Gastrocnemius medialis (tissue), 4 donors: ENCODE measurements around the gene ELAVL1. TPM values are rescaled to one million over a fixed set of nuclear protein-coding genes. Genes with fewer than 3 reads are reported as not detected.
"Not testable (repeated sequence)": the region's sequence is repeated elsewhere in the genome, so short reads cannot be mapped to it uniquely, and the experiment has no call there.

ENCODE experiments used
- ATAC-seq, 2 donors: fragments of 150-250 bp; one replicate each; pipeline ENCODE4 v1.9.1; 2016
- DNase-seq, 2 donors: peaks; one replicate each; pipeline ENCODE4 v3.0.0-alpha.2; 2019
- H3K27ac ChIP-seq, 4 donors: fragments of 200-600 bp; sonication (generic); 1 replicate in 1 of 4; 2 replicates in 3 of 4; pipeline ENCODE4 v1.5.1; 2016 to 2018; ENCODE audit warnings: mild to moderate bottlenecking in 2 of 4, moderate library complexity in 1 of 4
- H3K27me3 ChIP-seq, 3 donors: fragments of 200-600 bp; sonication (generic) in 2 of 3; 1 replicate in 1 of 3; 2 replicates in 2 of 3; pipeline versions ENCODE4 v1.5.1 to v1.6.0; 2016 to 2019; ENCODE audit warnings: mild to moderate bottlenecking in 1 of 3, moderate library complexity in 1 of 3
- H3K36me3 ChIP-seq, 2 donors: fragments of 200-600 bp; sonication (generic) in 1 of 2; one replicate each; pipeline ENCODE4 v1.5.1; 2017 to 2018
- H3K4me1 ChIP-seq, 2 donors: fragments of 200-600 bp; sonication (generic) in 1 of 2; one replicate each; pipeline ENCODE4 v1.5.1; 2016 to 2017; ENCODE audit warnings: mild to moderate bottlenecking in 2 of 2
- H3K4me3 ChIP-seq, 4 donors: fragments of 200-600 bp; sonication (generic) in 3 of 4; 1 replicate in 1 of 4; 2 replicates in 3 of 4; pipeline ENCODE4 v1.5.1; 2016 to 2019; ENCODE audit warnings: mild to moderate bottlenecking in 2 of 4
- H3K9me3 ChIP-seq, 3 donors: fragments of 200-600 bp; sonication (generic) in 2 of 3; 1 replicate in 1 of 3; 2 replicates in 2 of 3; pipeline ENCODE4 v1.5.1; 2016 to 2019
- CTCF ChIP-seq, 5 experiments: fragments of 450-650 bp in 3 of 5; fragments of 200-600 bp in 2 of 5; sonication (generic) in 2 of 5; IDR thresholded peaks in 4 of 5; conservative IDR thresholded peaks in 1 of 5; 1 replicate in 4 of 5; 2 replicates in 1 of 5; pipeline ENCODE4 v1.5.1; 2016 to 2019; ENCODE audit warnings: antibody characterized with exemption in 5 of 5, mild to moderate bottlenecking in 3 of 5, moderate library complexity in 3 of 5
- POLR2A ChIP-seq, 2 donors: fragments of 450-650 bp; IDR thresholded peaks; one replicate each; pipeline ENCODE4 v1.6.1; 2017; ENCODE audit warnings: antibody characterized with exemption in 2 of 2, mild to moderate bottlenecking in 2 of 2, moderate library complexity in 2 of 2
- in situ Hi-C, 4 donors: fragments of 200-750 bp; cut with MboI; loops; one replicate each; pipeline versions ENCODE4 v1.15.0 to v1.8.0; 2017; ENCODE audit warnings: low sequenced_read_pairs in 4 of 4
- intact Hi-C: fragments of 100-400 bp; cut with DNase I; formaldehyde crosslinking; loops from one replicate; pipeline ENCODE4 v1.15.1; 2023; ENCODE audit warnings: low total_unique reads
- total RNA-seq, 4 donors: library from RNA; depleted of rRNA; stranded (reverse); fragments of >200 nt; gene quantifications; one replicate each; pipeline versions ENCODE4 v1.1.0 to v1.2.3, GENCODE V29; 2016

ELAVL1 gene
- total RNA-seq, 4 donors from 2014 or later, result 18.2 to 40.5 (median 28.9) TPM

- H3K9me3 ChIP-seq, result no peaks in the 10 kb centered on the region
- no peak overlapping the region for H3K4me3 ChIP-seq
- no peaks in the 10 kb centered on the region for H3K36me3 ChIP-seq
- H3K27ac ChIP-seq, result no peak overlapping the region
- DNase-seq (no peak), ATAC-seq (no peak)
- intact Hi-C loops, result no loop called here
- TF ChIP-seq CTCF (IDR thresholded peaks at IDR 0.05 in 4 of 5, conservative IDR thresholded peaks at IDR 0.05 in 1 of 5), result no peak
- no peak for TF ChIP-seq POLR2A (IDR thresholded peaks at IDR 0.05)
- in situ Hi-C loops, result no loop called here
- H3K4me1 ChIP-seq, result no peaks in the 10 kb centered on the region
- H3K27me3 ChIP-seq, result peaks cover 0 to 2% (median 0%) of the 10 kb centered on the region in 3 donors
Measured at GRCh38 chr19:8030960-8031359, 25.5 kb upstream of the ELAVL1 start.

- in situ Hi-C loops, result no loop called here
- DNase-seq (no peak), ATAC-seq (no peak)
- no peaks in the 10 kb centered on the region for H3K36me3 ChIP-seq
- no peak overlapping the region for H3K27ac ChIP-seq
- no peaks in the 10 kb centered on the region for H3K9me3 ChIP-seq
- intact Hi-C loops, result no loop called here
- H3K27me3 ChIP-seq, result peaks cover 0 to 2% (median 0%) of the 10 kb centered on the region in 3 donors
- TF ChIP-seq CTCF (IDR thresholded peaks at IDR 0.05 in 4 of 5, conservative IDR thresholded peaks at IDR 0.05 in 1 of 5) (no peak), POLR2A (IDR thresholded peaks at IDR 0.05) (no peak)
- H3K4me1 ChIP-seq, result no peaks in the 10 kb centered on the region
- no peak overlapping the region for H3K4me3 ChIP-seq
Measured at GRCh38 chr19:8028951-8029491, 23.6 kb upstream of the ELAVL1 start.

- Histone ChIP-seq H3K27me3 (peaks cover 0 to 2% (median 0%) of the 10 kb centered on the region in 3 donors), H3K9me3 (no peaks in the 10 kb centered on the region), H3K4me1 (no peaks in the 10 kb centered on the region), H3K36me3 (no peaks in the 10 kb centered on the region), H3K4me3 (no peak overlapping the region), H3K27ac (no peak overlapping the region)
- ATAC-seq (no peak), DNase-seq (no peak)
- TF ChIP-seq POLR2A (IDR thresholded peaks at IDR 0.05), result no peak
- TF ChIP-seq CTCF (IDR thresholded peaks at IDR 0.05 in 4 of 5, conservative IDR thresholded peaks at IDR 0.05 in 1 of 5), result no peak
- intact Hi-C loops, result no loop called here
- in situ Hi-C loops, result no loop called here
Measured at GRCh38 chr19:8025316-8025715, 19.9 kb upstream of the ELAVL1 start.

GRCh38 chr19:8024256-8024655 is 18.8 kb upstream of the ELAVL1 start:
- H3K9me3 ChIP-seq, DNase-seq, H3K4me1 ChIP-seq, H3K36me3 ChIP-seq, H3K4me3 ChIP-seq, H3K27ac ChIP-seq, ATAC-seq, intact Hi-C loops, H3K27me3 ChIP-seq: not testable (repeated sequence)
- in situ Hi-C loops, result loop anchor here in 2 of 4 donors (25.0 kb wide), 1 partner anchor 238 kb away; no protein-coding TSS in a partner anchor

- Histone ChIP-seq H3K27ac (no peak overlapping the region), H3K4me3 (no peak overlapping the region), H3K9me3 (no peaks in the 10 kb centered on the region), H3K27me3 (no peaks in the 10 kb centered on the region), H3K36me3 (no peaks in the 10 kb centered on the region), H3K4me1 (no peaks in the 10 kb centered on the region)
- TF ChIP-seq POLR2A (IDR thresholded peaks at IDR 0.05), result no peak
- TF ChIP-seq CTCF (IDR thresholded peaks at IDR 0.05 in 4 of 5, conservative IDR thresholded peaks at IDR 0.05 in 1 of 5), result no peak
- intact Hi-C loops, result no loop called here
- DNase-seq (no peak), ATAC-seq (no peak)
- in situ Hi-C loops, result loop anchor here in 2 of 4 donors (25.0 kb wide), 1 partner anchor 239 kb away; no protein-coding TSS in a partner anchor
Measured at GRCh38 chr19:8023371-8023770, 17.9 kb upstream of the ELAVL1 start.
